HG02943 (cell line): ENCODE data around the gene BMP5.

ENCODE experiments used
- ATAC-seq: cut with Tn5 transposase; IDR thresholded peaks from one replicate; pipeline ENCODE4 v1.9.1; 2021; ENCODE audit warnings: mild to moderate bottlenecking, low read depth, moderate library complexity; ENCODE audit not compliant: unreplicated experiment

BMP5 gene

DNA sequence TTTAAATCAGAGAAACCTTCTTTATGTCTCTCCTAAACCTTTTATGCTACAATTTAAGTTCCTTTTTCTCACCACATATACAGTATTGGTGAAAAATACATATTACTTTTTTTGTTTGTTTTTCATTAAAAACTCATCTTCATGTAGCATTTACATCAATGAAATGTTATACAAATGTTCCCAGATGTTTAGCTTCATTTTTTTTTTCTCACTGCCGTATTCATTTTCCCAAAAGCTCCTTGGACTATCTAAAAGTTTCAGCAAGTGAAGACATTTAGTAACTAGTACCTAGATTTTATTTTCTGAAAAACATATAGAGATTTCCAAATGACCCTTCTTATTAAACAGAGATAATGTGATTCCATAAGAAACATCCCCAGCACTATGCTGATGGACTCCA lies 128.9 kb downstream of the BMP5 start:
- no peak for ATAC-seq

DNA sequence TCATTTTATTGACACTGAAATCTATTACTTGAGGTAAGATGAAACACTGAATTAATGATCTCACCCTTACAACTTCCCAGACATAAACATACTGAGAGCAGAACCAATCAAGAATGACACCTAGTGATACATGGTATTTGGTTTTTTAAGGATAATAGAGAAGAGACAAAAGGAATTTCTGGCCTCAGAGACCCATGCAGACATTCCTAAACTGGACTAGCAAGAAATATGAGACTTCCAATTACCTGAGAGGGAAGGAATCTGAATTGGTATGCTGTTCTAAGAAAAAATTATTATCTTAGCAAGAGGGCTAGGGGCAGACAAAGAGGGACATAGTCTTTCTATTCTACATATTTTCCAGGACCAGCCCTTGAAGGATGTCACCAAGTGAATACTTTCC lies 141.1 kb downstream of the BMP5 start:
- no peak for ATAC-seq

DNA sequence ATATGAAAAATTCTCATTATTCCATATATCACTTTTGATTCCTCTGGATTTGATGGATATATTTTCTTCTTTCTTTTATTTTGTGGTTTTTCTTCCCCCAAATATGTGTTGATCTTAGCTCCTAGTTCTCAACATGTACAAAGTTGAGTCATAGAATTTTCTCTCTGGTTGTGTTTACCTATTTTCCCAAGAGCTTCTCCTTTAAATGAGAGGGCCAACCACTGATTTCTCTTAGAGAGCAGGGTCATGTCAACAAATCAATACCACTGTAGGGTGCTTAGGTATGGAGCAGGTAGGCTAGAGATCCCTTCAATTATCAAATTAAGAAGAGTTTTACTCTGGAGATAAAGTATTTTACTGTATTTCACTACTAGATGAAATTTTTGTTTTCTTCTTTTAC lies 145.7 kb downstream of the BMP5 start:
- no peak for ATAC-seq

DNA sequence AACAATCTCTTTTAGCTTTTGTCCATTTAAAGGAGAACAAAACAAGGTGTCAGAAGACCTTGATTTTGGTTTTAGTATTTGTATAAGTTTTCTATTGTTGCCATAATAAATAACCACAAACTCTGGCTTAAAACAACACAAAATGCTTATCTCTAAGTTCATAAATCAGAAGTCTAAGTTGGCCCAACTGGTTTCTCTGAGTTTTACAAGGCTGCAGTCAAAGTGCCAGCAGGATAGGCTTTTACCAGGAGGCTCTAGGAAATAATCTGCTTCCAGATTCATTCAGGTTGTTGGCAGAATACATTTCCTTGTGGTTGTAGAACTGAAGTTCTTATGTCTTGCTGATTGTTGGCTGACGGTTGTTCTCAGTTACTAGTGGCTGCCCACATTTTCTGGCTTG lies 149.2 kb downstream of the BMP5 start:
- no peak for ATAC-seq

DNA sequence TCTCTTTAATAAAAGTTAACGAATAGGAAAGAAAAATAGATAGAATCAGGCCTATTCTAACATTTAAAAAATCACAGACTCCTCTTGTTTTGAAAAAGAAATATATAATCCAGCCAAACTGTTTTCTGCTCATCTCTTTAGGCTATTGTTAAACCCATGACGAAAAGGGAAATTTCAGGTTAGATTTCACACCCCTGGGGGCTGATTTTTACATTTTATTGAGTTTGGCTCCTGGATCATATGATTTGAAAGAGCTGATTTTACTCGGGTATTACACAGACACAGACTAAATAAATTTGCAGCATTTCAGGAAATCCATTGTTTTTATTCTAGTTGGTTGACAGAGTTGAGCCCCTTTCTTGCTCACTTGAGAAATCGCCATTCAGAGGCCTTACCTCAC lies 160.6 kb downstream of the BMP5 start:
- ATAC-seq = no peak

DNA sequence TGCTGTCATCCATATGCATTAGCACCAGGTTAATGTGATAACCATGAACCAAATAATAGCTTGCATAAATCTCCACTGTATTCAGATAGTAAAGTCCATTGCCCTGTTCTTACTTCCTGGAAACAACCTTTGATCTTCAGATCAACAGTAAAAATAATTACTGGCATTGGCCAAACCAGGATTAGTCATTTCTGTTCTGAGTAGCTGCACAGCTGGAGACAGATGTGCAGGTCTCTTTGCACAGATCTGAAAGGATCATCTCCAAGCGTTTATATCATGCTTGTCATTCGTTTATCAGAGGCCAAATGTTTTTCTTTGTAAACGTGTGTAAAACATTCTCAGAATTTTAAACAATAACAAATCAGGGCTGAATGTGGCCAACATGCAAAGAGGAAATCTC lies 162.0 kb downstream of the BMP5 start:
- ATAC-seq = no peak

DNA sequence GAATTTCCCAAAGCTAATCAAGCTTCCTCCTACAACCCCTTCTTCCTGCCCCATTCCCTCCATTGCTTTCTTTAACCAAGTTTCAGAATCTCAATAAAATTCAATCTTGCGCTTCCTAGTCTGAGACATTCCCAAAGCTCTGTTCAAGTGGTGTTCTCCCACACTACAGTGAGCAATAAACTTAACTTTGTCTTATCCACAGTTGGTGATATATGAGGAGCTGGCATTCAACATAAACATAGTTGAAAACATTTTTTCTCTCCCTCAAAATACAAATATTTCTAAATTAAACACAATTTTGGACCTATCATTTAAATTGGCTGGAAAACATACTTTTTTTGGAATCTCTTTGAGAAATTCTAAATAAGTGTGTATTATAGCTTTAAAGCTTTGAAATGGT lies 166.7 kb downstream of the BMP5 start:
- no peak for ATAC-seq

DNA sequence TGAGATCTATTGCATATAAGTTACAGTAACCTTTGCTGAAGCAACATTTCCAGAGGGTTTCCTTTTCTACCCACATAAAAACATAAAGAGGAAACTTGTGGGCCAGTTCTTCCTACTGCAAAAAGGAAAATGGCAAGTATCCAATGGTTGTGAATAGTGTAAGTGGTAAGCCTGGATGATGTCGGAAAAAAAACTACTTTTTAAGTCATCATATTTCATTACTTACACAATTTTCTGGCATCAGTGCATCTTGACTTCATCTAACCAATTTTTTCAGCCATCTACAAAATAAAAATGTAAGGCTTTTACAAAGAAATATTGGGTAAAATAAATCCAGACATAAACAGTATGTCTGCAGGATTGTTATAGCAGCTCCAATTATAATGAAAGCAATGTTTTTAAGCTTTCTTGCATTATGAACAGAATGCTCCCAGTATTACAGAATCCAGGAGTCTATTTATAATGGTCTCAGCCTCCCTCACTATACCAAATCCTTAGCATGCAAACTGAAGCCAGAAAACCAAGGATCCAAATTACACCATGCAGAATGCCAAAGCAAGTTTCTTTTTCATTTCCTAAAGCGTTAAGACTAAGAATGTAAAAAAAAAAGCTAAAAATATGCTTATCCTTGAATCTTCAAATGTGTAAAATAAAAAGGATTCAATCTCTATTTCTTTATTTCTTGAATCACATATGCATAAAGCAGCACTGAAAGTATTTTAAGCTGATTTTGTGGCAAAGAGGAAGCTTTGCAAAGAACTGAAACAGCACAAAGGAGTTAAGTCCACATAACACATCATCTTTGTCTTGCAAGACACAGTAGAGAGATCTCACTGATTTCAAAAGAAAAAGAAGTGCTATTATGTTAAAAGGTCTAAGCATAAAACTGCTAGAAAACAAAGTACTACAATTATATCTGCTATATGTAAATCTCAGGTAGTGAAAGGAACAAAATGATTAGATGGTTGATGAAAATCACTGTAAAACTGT lies 169.6 kb downstream of the BMP5 start:
- ATAC-seq = no peak

DNA sequence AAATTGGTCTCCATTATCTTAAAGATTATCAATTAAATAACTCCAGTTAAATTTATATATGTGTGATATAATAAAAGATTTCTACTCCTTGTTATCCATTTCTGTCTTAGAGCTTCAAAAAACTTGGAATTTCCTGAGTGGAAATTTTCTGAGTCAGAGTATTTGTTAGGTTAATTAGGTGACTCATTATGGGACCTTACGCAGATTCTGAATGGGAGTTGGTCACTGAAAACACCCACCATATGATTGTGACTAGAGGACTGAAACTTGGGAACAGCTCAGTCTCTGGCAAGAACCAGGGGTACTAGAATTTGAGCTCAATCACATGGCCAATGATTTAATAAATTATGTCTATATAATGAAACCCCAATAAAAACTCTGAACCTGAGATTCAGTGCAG lies 171.0 kb downstream of the BMP5 start:
- ATAC-seq = no peak
